CD4-positive, alpha-beta T cell treated with Interleukin-17A for 1 hour (primary cell): Measurements from ENCODE around the gene CELSR2.
A peak's percentile ranks its signal among the peaks of the same experiment; 100 is the strongest.
"Not testable (repeated sequence)": the region's sequence is repeated elsewhere in the genome, so short reads cannot be mapped to it uniquely, and the experiment has no call there.

Experiments
- DNase-seq: peaks from one replicate; pipeline ENCODE4 v3.0.0-alpha.2; 2020

The CELSR2 gene

GRCh38 chr1:109282952-109283747, 33.8 kb downstream of the CELSR2 start, which contains the start of gene PSRC1:
Gene PSRC1, minus strand, starts transcription at chr1:109283145.
- DNase-seq, result peak; percentile 91

GRCh38 chr1:109283748-109284600, 34.6 kb downstream of the CELSR2 start:
- DNase-seq, result no peak

GRCh38 chr1:109286762-109287161, 37.4 kb downstream of the CELSR2 start:
- not testable (repeated sequence) for DNase-seq

GRCh38 chr1:109290137-109290536, 40.8 kb downstream of the CELSR2 start:
- no peak for DNase-seq

- DNase-seq, result peak; percentile 5
Measured at GRCh38 chr1:109290998-109291397, 41.7 kb downstream of the CELSR2 start.

- DNase-seq, result no peak
Measured at GRCh38 chr1:109292364-109292763, 43.0 kb downstream of the CELSR2 start.

- no peak for DNase-seq
Measured at GRCh38 chr1:109293026-109293425, 43.7 kb downstream of the CELSR2 start.

- no peak for DNase-seq
Measured at GRCh38 chr1:109294481-109294880, 45.1 kb downstream of the CELSR2 start.

- DNase-seq, result no peak
Measured at GRCh38 chr1:109295712-109296415, 46.5 kb downstream of the CELSR2 start.

- no peak for DNase-seq
Measured at GRCh38 chr1:109296782-109297181, 47.4 kb downstream of the CELSR2 start.

- DNase-seq, result no peak
Measured at GRCh38 chr1:109298666-109299557, 49.6 kb downstream of the CELSR2 start.

- no peak for DNase-seq
Measured at GRCh38 chr1:109299558-109300343, 50.4 kb downstream of the CELSR2 start.

- DNase-seq, result no peak
Measured at GRCh38 chr1:109300650-109301151, 51.4 kb downstream of the CELSR2 start.

- no peak for DNase-seq
Measured at GRCh38 chr1:109301874-109302273, 52.5 kb downstream of the CELSR2 start.

GRCh38 chr1:109304226-109304920, 55.0 kb downstream of the CELSR2 start:
- no peak for DNase-seq

- not testable (repeated sequence) for DNase-seq
Measured at GRCh38 chr1:109305991-109306390, 56.7 kb downstream of the CELSR2 start.

- no peak for DNase-seq
Measured at GRCh38 chr1:109306832-109307273, 57.5 kb downstream of the CELSR2 start, which contains the start of gene MYBPHL. Gene MYBPHL, minus strand, starts transcription at chr1:109307011. Its CDS starts 20 bp downstream, at chr1:109306991.

- no peak for DNase-seq
Measured at GRCh38 chr1:109307274-109308021, 58.1 kb downstream of the CELSR2 start.

- DNase-seq, result no peak
Measured at GRCh38 chr1:109309347-109309746, 60.0 kb downstream of the CELSR2 start.
